ENCODE measurements around the gene SRGAP1. TPM values are rescaled to one million over a fixed set of nuclear protein-coding genes. Genes with fewer than 3 reads are reported as not detected.

SRGAP1 gene
- total and polyA plus RNA-seq, 2 of the 13 experiments (the other 11 are each of a cell fraction or from before 2014, with no cell fraction given): 1.6 to 3.4 TPM

- TF ChIP-seq MTA3 (CRISPR knock-in tag; IDR thresholded peaks at IDR 0.05) (no peak), CSRNP2 (CRISPR knock-in tag; conservative IDR thresholded peaks at IDR 0.05; ENCODE audit: low read depth) (no peak), TCF7 (IDR thresholded peaks at IDR 0.05; ENCODE audit: low read depth) (no peak), TCF7L2 (IDR thresholded peaks at IDR 0.05; ENCODE audit: low read depth, low read length) (no peak), RFX5 (IDR thresholded peaks at IDR 0.05; ENCODE audit: low read depth, low read length) (no peak), ZNF383 (CRISPR knock-in tag; IDR thresholded peaks at IDR 0.05; ENCODE audit: borderline replicate concordance) (no peak)
Observed at GRCh38 chr12:63997198-63997597, 152.7 kb downstream of the SRGAP1 start (continued).

GRCh38 chr12:63998584-63998983, 154.1 kb downstream of the SRGAP1 start:
- no peak for DNase-seq (ENCODE audit: low spot score)
- Histone ChIP-seq H3K4me1 (ENCODE audit: insufficient read depth, low read length) (no peaks in the 10 kb centered on the region), H3K79me2 (ENCODE audit: insufficient read depth, low read length) (no peaks in the 10 kb centered on the region), H3K27ac (ENCODE audit: extremely low read length, insufficient read depth, low read length) (no peak overlapping the region), H3K9me3 (ENCODE audit: low read length) (no peaks in the 10 kb centered on the region), H4K20me1 (ENCODE audit: insufficient read depth, low read length) (no peaks in the 10 kb centered on the region), H3K27me3 (ENCODE audit: control insufficient read depth in 1 of 2, insufficient read depth in 2 of 2, low read length in 2 of 2) (no peaks in the 10 kb centered on the region), H3K4me2 (ENCODE audit: low read depth, low read length) (no peak overlapping the region), H3K36me3 (replicated peaks in 1 of 2; ENCODE audit: control insufficient read depth in 1 of 2, insufficient read depth in 2 of 2, low read length in 2 of 2) (no peaks in the 10 kb centered on the region; a peak in 1 of 5 replicates), H3K4me3 (replicated peaks in 1 of 3; ENCODE audit: insufficient read depth in 1 of 3, low read depth in 2 of 3, low read length in 3 of 3) (no peak overlapping the region), H2AFZ (ENCODE audit: low read length) (no peak overlapping the region), H3K9ac (ENCODE audit: insufficient read depth, low read depth, low read length) (no peak overlapping the region)
- no peak for FAIRE-seq
- no peak for ATAC-seq
- ChIA-PET POLR2A (no interaction called here), CTCF (ENCODE audit: low intra/inter-chr PET ratio, low total read pairs) (no interaction called here)
- no TSS peak for BruUV-seq (replicated peaks)
- intact Hi-C loops (cut with micrococcal nuclease; ENCODE audit: unreplicated experiment) (no loop called here), in situ Hi-C loops (cut with HindIII; ENCODE audit: extremely low pct_ligation_motif_present, low pct_unique_long_range_greater_than_20kb) (no loop called here)
- no peak for TF ChIP-seq ATAD3A (CRISPR knock-in tag; IDR thresholded peaks at IDR 0.05)
- TF ChIP-seq ZBTB39 (CRISPR knock-in tag; IDR thresholded peaks at IDR 0.05): no peak
- TF ChIP-seq ZNF549 (CRISPR knock-in tag; IDR thresholded peaks at IDR 0.05): no peak
- no peak for TF ChIP-seq ZNF781 (CRISPR knock-in tag; IDR thresholded peaks at IDR 0.05; ENCODE audit: borderline replicate concordance, not compliant biosample characterization)
- TF ChIP-seq TOPORS (CRISPR knock-in tag; IDR thresholded peaks at IDR 0.05): no peak
- no peak for TF ChIP-seq AGO2 (optimal IDR thresholded peaks at IDR 0.05; ENCODE audit: low read depth, low read length)
- no peak for TF ChIP-seq ZBTB34 (CRISPR knock-in tag; IDR thresholded peaks at IDR 0.05)
- TF ChIP-seq FOSL2 (CRISPR knock-in tag; IDR thresholded peaks at IDR 0.05): no peak
- TF ChIP-seq DDIT3 (CRISPR knock-in tag; IDR thresholded peaks at IDR 0.05): no peak
- TF ChIP-seq BRF2 (CRISPR knock-in tag; IDR thresholded peaks at IDR 0.05): no peak
